NCI-H2081 (cell line): ENCODE measurements around the gene ENGASE.

ENCODE experiments used
- DNase-seq, 2 experiments: peaks; one replicate each; lab custom pipeline; 2025; lab: John Stamatoyannopoulos, UW

The ENGASE gene

GRCh38 chr17:79039886-79040285 lies 34.7 kb upstream of the ENGASE start:
- DNase-seq, result no peak

GRCh38 chr17:79041041-79041570 lies 33.5 kb upstream of the ENGASE start:
- DNase-seq, result no peak

GRCh38 chr17:79041723-79042420 lies 32.8 kb upstream of the ENGASE start:
- no peak for DNase-seq

- DNase-seq, result no peak
Observed at GRCh38 chr17:79042421-79043190, 32.0 kb upstream of the ENGASE start.

- DNase-seq, result no peak
Observed at GRCh38 chr17:79043191-79043930, 31.3 kb upstream of the ENGASE start.

GRCh38 chr17:79043931-79044320 lies 30.7 kb upstream of the ENGASE start:
- DNase-seq, result no peak

GRCh38 chr17:79044462-79044861 lies 30.2 kb upstream of the ENGASE start:
- DNase-seq, result no peak

- no peak for DNase-seq
Observed at GRCh38 chr17:79045001-79045729, 29.5 kb upstream of the ENGASE start.

- peak; percentile 68 to 72 for DNase-seq
Observed at GRCh38 chr17:79045842-79046196, 28.8 kb upstream of the ENGASE start.

GRCh38 chr17:79046197-79046915 lies 28.3 kb upstream of the ENGASE start:
- no peak for DNase-seq

GRCh38 chr17:79046916-79047280 lies 27.7 kb upstream of the ENGASE start:
- DNase-seq, result no peak

- no peak for DNase-seq
Observed at GRCh38 chr17:79047291-79047920, 27.2 kb upstream of the ENGASE start.

GRCh38 chr17:79047923-79048825 lies 26.4 kb upstream of the ENGASE start:
- DNase-seq, result no peak

- DNase-seq, result no peak
Observed at GRCh38 chr17:79048826-79049755, 25.5 kb upstream of the ENGASE start.

GRCh38 chr17:79049821-79050220 lies 24.8 kb upstream of the ENGASE start:
- no peak for DNase-seq

- DNase-seq, result no peak
Observed at GRCh38 chr17:79050551-79050950, 24.1 kb upstream of the ENGASE start.

GRCh38 chr17:79051306-79051705 lies 23.3 kb upstream of the ENGASE start:
- DNase-seq, result no peak

GRCh38 chr17:79052131-79052530 lies 22.5 kb upstream of the ENGASE start:
- DNase-seq, result no peak
